HG03159 (cell line): ENCODE results near the gene PRKAG2.
"Not testable (repeated sequence)": the region's sequence is repeated elsewhere in the genome, so short reads cannot be mapped to it uniquely, and the experiment has no call there.

ENCODE experiments used
- ATAC-seq: cut with Tn5 transposase; IDR thresholded peaks from one replicate; pipeline ENCODE4 v1.9.1; 2021; ENCODE audit warnings: mild to moderate bottlenecking, moderate library complexity; ENCODE audit not compliant: unreplicated experiment

Gene PRKAG2

DNA sequence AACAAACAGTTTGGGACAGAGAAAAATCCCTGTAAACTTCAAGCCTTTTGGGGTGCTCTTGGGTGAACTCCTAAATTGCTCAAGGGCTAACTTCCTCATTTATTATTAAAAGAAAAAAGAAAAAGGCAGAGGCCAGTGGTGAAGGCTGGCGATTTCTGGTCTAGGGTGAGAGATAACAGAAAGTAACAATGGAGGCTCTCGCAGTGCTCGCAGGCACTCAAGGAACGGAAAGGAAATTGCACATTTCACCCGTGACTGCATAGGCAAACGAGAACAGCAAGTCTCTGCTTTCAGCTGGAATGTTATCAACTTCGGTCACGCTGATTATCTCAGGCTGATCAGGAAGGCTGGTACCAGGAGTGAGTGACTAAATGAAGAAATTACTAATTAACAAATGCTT lies 70.7 kb downstream of the PRKAG2 start:
- no peak for ATAC-seq

DNA sequence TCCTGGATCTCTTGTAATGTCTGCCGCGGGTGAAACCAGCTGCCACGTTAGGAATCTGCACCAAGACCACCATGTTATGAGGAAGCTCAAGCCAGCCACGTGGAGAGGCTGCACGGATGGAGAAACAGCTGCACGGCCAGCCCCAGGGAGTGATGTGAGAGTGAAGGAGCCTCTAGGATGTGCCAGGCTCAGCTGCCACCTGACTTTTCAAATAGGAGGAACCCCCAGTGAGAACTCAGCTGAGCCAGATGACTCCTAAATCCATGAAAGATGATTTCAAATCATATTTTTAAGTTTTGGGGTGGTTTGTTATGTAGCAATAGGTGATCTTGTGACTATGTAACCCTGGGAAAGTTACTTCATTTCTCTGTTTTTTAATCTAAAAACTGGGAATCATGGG lies 71.7 kb downstream of the PRKAG2 start:
- ATAC-seq, result no peak

DNA sequence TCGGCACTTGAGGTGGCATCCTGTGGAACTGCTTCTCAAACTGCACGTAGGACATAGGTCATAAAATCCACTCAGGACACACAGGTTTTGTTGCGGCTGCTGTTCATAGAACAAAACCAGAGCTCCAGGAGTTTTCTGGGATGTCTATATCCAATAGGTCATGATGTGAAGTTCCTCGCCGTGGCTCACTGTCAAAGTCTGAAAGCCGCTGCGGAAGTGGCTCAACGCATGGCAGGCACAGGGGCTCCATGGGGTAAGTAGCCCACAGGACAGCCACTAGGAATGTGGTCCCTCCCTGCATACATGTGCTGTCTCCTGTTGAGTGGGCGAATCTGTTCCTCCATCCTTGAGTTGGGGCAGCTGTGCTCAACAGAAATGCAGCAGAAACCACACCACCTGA lies 72.2 kb downstream of the PRKAG2 start:
- ATAC-seq, result no peak

DNA sequence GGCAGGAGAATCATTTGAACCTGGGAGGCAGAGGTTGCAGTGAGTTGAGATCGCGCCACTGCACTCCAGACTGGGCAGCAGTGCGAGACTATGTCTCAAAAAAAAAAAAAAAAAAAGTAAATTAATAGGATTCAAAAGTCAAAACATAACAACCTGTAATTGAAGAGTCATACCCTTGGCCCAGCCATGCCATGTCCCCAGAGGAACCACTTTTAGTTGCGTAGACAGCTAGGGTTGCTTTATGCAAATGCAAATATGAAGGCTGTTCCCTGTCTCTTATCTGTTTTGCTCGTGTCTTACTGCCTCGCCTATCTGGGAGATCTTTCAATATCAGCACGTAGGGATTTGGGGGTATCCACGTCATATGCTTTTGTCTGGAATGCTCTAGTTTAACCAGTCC lies 73.1 kb downstream of the PRKAG2 start:
- no peak for ATAC-seq

DNA sequence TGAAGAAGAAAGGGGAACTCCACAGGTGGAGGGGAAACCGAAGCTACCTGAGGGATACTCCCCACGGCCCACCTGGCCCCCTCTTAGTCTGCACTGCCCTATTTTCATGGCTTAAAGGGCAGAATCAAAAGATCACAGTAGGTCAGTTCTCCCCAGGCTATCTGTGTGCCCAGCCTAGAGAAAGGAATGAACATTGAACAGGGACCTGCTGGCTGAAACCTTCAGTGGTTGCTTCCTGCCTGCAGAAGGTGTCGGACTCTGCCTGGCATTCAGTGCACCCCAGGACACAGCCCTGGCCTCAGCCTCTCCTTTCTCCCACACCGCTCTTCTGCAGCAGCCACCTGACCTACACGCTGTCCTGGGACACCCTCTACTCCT lies 74.5 kb downstream of the PRKAG2 start:
- no peak for ATAC-seq

DNA sequence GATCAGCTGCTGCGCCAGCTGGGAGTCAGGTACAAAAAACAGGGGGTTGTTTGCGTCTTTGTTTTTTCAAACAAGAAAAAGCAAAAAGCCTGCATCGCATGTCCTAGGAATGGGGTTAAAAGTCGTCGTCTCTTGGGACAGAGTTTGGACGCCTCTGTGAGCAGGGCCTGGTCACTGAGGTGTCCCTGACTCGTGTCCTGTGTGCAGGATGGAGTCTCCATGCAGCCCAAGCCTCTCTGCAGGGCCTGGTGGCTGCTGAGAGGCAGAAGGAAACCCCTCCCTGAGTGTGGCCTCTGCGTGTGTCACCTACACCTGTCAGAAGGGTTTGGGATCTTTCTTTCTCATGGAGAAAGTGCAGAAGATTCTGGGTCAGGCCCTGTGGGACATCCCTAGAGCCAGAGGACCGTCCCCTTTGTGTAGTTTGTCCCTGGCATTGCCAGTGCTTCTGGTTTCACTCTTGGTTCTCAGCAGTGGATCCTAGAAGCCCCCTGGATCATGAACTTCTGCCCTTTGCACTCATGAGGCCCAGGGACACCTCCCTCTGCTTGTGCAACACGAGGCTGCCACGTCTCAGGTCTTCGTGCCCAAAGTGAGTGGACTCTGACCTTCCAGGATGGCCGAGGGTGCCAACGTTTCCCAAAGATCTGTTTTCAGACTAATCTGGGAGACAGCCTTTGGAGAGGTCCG lies 75.0 kb downstream of the PRKAG2 start:
- ATAC-seq, result no peak

DNA sequence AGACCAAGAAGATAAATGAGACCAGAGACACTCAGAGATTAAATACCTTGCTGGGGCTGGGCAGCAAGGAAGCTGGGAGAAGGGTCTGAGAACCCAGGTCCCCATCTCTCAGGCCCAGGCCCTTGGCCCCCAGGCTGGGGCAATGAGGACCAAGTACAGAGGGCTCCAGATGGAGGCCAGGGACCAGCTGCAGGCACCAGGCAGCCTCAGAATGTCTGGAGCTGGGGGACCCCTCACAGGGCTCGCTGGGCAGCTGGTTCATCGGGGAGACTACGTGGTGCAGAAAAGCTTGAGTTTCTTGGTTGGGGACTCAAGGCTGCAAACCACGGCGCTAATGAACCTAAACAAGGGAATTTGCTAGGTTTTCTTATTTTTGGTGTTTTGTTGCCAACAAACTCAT lies 75.6 kb downstream of the PRKAG2 start:
- ATAC-seq, result no peak

DNA sequence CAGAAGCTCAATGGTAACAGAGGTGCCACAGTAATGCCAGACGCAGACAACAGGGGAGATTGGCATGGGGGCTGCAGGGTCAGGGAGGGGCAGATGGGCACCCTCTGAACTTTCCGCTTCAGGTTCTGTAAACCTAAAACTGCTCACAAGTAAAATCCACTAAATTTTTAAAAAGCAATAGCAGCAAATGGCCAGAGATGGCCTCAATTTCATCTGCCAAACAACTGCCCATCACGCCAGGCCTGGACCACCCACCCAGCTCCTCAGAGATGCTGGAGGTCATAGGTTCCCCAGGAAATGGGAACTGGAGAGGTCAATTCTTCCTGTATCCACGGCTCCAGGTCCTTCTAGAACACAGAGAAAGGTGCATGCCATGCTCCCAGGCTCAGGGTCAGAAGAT lies 76.1 kb downstream of the PRKAG2 start:
- no peak for ATAC-seq

DNA sequence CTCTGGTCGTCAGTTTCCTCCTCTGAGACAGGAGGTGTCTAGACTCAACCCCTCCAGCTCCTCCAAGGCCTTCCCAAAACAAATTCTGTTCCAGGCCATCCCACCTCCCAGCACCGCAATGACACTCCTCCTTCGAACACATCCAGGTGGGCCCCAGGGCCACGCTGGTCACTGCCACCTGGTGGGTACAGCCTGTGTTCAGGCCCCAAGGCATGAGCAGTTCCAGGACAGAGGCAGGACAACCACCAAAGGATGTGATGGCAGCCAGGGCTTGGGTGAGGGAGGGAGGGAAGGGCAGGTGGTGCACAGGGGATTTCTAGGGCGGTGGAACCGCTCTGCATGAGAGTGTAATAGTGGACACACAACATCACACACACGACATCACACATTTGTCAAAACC lies 76.5 kb downstream of the PRKAG2 start:
- ATAC-seq, result no peak

DNA sequence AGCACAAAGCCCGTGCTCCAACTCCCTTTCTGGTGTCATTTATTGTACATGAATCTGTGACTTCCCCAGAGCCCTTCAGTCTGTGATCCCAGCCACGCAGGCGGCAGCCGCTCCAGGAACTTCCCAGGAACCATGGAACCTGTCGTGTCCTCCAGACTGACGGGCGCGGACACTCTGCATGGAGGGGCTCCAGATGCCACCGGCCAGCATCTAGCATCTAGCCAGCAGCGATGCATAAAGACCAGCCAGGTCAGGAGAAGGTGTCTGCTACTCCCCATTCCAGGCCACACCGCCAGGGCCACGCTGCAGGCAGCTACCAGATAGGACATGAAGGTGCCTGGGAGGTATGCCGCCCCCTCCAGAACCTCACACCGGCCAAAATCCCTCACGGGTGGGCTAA lies 77.4 kb downstream of the PRKAG2 start:
- ATAC-seq, result no peak

DNA sequence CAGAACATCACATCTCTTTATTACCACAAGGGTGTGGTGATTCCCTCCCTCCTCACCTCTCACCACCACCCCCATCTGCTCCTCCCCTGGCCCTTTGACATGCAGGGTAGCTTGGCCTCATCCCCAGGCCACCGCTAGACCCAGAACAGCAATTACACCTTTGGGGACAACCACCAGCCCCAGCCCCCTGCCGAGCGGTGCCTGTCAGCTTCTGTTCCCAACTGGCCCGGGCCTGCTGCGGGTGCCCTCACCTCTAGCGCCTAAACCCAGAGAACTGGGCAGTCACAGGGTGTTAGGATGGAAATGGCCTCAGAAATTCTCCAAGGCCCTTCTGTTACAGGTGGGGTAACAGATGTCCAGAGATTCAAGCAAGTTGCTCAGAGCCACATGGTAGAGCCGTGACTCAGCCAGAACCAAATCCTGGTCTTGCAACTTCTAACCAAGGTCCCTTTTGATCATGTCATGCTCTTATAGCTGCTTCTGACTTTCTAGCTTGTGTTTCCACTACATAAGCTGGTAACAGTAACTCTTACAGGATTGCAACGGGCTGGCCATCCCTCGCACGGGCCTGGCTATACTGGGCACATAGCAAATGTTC lies 78.0 kb downstream of the PRKAG2 start:
- no peak for ATAC-seq

DNA sequence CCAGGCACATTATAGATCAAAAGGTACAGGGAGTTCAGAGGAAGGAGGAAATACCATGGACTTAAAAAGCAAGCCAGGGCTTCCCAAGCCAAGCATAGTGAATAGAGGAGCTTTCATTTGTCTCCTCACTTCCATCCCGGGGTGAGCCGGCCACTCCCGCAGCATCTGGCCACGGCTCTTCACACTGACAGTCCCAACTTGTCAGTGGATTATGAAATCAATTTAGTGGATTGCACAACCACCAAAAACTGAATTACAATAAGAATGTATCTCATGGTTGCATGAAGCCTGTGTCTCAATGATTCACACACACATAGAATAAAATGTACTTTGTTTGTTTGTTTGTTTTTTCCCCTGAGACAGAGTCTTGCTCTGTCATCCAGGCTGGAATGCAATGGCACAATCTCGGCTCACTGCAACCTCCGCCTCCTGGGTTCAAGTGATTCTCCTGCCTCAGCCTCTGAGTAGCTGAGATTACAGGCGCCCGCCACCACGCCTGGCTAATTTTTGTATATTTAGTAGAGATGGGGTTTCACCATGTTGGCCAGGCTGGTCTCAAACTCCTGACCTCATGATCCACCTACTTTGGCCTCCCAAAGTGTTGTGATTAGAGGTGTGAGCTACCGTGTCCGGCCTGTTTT lies 79.1 kb downstream of the PRKAG2 start:
- ATAC-seq, result not testable (repeated sequence)

DNA sequence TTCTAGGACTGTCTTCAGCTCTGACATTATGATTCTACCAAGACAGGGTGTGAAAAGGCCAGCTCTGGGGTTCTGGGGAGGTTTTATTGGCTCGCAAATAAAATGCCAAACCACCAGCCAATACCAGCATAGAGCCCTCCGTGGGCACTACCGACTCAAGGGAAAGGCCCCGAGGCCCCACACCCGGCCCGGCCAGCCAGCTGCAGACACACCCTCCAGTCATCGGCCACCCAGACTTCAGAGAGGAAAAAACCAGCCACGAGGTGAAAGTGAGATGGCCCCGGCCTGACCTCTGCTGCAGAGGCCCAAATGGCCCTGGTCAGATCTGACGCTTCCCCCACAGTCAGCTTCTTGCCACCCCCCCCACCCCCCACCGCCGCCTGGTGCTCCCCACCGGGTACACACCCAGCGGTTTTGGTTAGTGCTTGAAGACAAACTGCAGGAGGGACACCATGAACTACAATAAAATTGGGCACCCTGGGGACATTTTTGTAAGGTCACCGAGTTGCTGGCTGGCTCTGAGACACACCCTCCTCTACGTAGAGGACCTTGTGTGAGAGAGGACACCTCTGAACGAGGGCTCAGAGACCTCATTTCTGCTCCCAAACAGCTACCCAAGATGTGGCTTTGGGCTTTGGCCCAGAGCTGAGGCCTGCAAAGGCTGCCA lies 79.9 kb downstream of the PRKAG2 start:
- no peak for ATAC-seq

DNA sequence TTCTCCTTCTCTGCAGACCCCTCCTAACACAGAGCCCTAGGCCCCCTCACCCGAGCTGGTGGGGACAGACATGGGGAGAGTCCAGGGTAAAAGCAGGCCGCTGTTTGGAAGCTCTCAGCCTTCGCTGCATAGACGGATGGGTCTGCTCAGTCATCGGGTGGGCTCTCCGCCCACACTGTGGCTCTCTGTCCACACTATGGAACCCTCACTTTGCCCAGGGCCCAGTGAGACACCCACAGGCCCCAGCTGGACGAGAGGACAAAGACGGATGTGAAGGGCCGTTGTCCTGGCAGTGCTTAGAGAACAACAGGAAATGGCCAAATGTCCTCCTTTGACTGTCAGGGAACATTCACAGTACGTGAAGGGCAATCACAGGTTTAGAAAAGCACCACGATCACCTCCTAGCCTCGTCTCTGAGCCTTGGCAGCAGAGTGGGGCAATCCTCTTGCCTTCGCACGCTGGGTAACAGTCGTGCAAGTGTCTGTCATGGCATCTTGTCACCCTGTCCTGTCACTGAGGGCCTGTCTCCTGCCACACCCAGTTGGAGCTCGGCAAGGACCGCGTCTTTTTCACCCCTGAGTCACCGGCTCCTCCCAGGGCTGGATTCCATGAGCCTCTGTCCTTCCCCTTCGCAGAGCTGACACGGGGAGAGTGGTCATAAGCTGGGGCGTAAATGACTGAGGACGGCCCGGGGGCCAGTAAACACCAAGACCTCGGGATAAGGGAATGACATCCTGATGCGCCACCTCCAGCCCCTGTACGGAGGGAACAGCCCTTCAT lies 80.6 kb downstream of the PRKAG2 start:
- ATAC-seq, result no peak

DNA sequence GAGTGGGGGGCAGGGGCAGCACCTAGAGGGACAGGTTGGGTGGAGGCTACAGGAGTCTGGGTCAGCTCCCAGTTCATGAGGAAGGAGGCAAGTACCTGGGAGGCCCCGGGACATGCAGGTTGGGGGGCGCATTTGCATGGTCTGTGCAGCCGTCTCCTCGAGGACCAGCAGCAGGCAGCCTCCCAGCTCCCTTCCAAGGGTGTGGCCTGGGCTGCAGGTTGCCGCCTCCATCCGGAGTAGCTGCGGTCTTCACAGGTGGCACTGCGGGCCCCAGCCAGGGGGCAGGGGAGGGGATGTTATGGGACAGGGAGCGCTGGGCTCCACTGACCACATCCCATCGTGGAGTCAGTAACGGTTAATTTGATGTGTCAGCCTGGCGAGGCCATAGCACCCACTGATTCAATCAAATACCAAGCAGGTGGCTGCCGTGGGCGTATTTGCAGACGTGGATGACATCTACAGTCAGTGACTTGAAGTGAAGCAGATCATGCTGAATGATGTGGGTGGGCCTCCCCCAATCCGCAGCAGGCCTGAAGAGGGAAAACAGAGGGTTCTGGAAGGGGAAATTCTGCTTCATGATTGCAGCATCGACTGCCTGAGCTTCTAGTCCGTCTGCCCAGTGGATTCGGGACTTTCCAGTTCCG lies 81.6 kb downstream of the PRKAG2 start:
- peak; percentile 59 for ATAC-seq

DNA sequence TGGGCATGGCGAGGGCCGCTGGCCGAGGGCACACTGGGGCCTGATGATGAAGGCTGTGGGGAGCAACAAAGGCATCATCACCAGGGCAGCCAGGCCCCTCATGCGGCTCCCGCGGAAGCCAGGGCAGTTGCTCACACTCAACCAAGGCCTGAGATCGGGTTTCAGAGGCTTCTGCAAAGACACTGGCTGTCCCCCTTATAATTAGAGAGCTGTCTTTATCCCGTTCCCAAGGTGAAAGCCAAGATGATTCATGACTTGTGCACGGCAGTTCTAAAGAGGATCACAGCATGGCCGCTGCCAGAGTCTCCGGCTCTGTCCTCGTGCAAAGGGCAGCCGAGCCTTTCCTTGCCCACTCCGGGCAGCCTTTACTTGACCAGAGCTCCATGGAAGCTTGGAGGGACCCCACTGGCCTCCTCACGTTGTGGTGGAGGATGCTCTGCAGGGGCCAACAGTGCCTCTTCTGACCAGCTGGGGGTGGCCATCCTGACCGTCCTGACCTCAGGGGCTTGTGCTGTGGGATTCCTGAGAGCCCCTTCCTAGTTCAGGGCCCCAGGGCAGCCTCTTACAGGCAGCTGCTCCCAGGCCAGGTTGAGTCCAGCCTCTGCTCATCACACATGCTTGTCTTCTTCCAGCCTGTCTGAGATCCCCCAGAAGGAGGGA lies 82.3 kb downstream of the PRKAG2 start:
- peak; percentile 15 for ATAC-seq

DNA sequence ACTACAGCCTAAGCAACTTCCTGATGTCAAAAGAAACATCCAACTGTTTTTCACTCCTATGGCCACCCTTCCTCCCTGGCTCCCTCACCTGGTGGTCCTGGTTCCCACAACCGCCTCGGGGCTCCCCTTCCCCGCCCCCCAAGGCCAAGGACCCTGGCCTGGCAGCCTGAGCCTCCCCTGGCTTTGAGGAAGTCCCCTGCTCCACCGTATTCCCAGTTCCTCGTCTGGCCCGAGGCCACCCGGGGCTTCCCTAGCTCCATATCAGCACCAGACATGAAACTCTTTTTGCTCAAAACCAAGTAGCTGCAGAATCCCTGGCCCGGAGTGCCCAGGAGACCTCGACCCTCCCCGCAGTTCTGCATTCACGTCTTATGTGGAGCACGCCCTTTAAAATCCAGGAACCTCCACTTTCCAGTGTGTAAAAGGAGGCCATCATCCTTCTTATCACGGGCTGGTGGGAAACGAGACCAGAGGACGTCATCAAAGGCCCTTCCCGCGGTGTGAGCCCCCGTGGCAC lies 82.9 kb downstream of the PRKAG2 start:
- no peak for ATAC-seq

DNA sequence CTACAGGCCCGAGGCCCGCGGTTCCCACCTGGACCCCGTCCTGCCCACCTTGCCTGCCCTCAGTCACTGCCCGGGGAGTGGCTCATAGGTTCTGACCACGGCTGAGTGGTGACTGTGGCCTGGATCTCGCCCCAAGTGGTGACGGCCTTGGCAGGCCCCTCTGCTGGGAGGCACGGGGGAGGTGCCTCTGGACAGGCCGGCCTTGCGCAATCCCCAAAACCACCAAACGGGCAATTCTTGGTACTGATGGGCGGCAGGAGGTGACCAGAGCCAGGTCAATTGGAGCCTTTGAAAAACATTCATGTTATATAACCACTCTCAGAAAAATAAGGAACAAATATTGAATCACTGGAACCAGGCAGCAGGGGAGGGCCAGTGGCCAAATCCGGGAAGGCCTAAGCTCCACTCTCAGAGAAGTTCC lies 83.4 kb downstream of the PRKAG2 start:
- no peak for ATAC-seq

DNA sequence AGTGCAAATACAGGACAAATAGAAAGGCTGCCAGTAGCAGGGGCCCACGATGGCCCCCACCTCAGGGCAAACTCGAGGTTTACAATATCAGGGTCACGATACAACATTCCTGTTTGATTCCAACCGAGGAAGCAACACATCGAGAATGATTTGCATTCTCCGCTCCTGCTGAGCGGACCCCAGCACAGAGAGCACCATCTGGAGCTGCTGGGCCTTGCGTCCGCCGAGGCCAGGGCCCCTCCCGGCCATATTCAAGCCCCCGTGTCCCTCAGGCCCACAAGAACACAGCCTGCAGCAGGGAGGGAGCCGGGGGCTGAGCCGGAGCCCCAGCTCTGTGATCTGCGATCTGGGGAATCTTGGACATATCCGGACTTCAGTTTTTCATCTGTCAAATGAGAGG lies 84.3 kb downstream of the PRKAG2 start:
- no peak for ATAC-seq

DNA sequence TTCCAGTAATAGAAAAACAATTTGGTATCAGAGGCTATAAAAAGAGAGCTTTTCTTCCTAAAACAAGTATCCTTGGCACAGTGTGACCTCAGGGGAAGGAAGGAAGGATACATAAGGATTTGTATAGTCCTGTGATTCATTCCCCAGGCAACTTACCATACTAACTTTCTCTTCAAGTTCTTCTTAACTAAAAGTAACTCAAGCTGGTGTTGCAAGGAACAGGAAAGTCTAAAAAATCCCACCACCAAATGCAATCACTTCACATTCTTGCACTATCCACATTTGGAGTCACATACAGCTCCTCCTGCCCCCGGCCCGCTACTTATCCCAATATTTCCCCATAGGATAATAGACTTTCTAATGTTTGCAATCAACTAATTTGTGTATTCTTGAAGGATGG lies 84.8 kb downstream of the PRKAG2 start:
- no peak for ATAC-seq
